ENCODE measurements around the gene OXSM.
A peak's percentile ranks its signal among the peaks of the same experiment; 100 is the strongest.

The OXSM gene

GRCh38 chr3:25781145-25781757, 8.6 kb upstream of the OXSM start:
- Histone ChIP-seq H3K27me3 (ENCODE audit: control insufficient read depth, insufficient read depth, low read length) (no peaks in the 10 kb centered on the region; the same call in 1 of the 2 replicates), H3K36me3 (ENCODE audit: control insufficient read depth, insufficient read depth, low read length) (peaks cover 22% of the 10 kb centered on the region), H3K9ac (ENCODE audit: low read length) (no peak overlapping the region), H3K4me3 (ENCODE audit: low read depth, low read length) (0 out of 2 replicates have a peak overlapping the region, but pooled peaks have one; percentile 86), H3K27ac (ENCODE audit: low read depth, low read length) (no peak overlapping the region), H3K9me3 (ENCODE audit: control insufficient read depth, insufficient read depth, low read depth, low read length) (no peaks in the 10 kb centered on the region), H3K4me1 (ENCODE audit: control insufficient read depth, insufficient read depth, low read length) (peaks cover 11% of the 10 kb centered on the region)

- H3K9me3 ChIP-seq (ENCODE audit: control insufficient read depth, insufficient read depth, low read depth, low read length): no peaks in the 10 kb centered on the region
- H3K4me1 ChIP-seq (ENCODE audit: control insufficient read depth, insufficient read depth, low read length): peaks cover 11% of the 10 kb centered on the region
- no peaks in the 10 kb centered on the region; the same call in 1 of the 2 replicates for H3K27me3 ChIP-seq (ENCODE audit: control insufficient read depth, insufficient read depth, low read length)
- no peak overlapping the region for H3K9ac ChIP-seq (ENCODE audit: low read length)
- no peak overlapping the region for H3K27ac ChIP-seq (ENCODE audit: low read depth, low read length)
- H3K36me3 ChIP-seq (ENCODE audit: control insufficient read depth, insufficient read depth, low read length): peaks cover 15% of the 10 kb centered on the region
- peak overlapping the region; percentile 86 for H3K4me3 ChIP-seq (ENCODE audit: low read depth, low read length)
Measured at GRCh38 chr3:25781758-25782594, 7.9 kb upstream of the OXSM start.

DNA sequence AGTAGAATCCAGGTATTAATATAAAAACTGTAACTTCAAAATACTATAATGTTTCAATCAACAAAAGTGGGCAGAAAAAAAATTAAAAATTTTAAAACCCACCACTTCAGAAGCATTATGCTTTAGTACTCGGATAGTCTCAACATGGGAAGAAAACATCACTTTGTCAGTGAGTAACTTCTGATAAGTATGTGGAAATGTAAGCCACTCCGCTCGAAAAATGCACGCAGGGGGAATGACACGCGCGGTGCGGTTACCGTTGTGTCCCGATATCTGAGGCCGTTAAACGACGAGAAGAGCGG, 7.3 kb upstream of the OXSM start:
- Histone ChIP-seq H3K9ac (ENCODE audit: low read length) (peak overlapping the region; percentile 79), H3K27me3 (ENCODE audit: control insufficient read depth, insufficient read depth, low read length) (no peaks in the 10 kb centered on the region; the same call in 1 of the 2 replicates), H3K4me3 (ENCODE audit: low read depth, low read length) (peak overlapping the region; percentile 86), H3K9me3 (ENCODE audit: control insufficient read depth, insufficient read depth, low read depth, low read length) (no peaks in the 10 kb centered on the region), H3K4me1 (ENCODE audit: control insufficient read depth, insufficient read depth, low read length) (peaks cover 11% of the 10 kb centered on the region), H3K27ac (ENCODE audit: low read depth, low read length) (peak overlapping the region; percentile 55; the same call in 1 of the 2 replicates), H3K36me3 (ENCODE audit: control insufficient read depth, insufficient read depth, low read length) (peaks cover 9% of the 10 kb centered on the region)

- peak within 1 kb of the TSS; percentile 55; the same call in 1 of the 2 replicates for H3K27ac ChIP-seq (ENCODE audit: low read depth, low read length)
- H3K9ac ChIP-seq (ENCODE audit: low read length): peak within 1 kb of the TSS; percentile 79
- H3K4me1 ChIP-seq (ENCODE audit: control insufficient read depth, insufficient read depth, low read length): peaks cover 11% of the 10 kb centered on the region
- peaks cover 5% of the 10 kb centered on the region; the same call in 1 of the 2 replicates for H3K36me3 ChIP-seq (ENCODE audit: control insufficient read depth, insufficient read depth, low read length)
- no peaks in the 10 kb centered on the region; the same call in 1 of the 2 replicates for H3K27me3 ChIP-seq (ENCODE audit: control insufficient read depth, insufficient read depth, low read length)
- peak within 1 kb of the TSS; percentile 86 for H3K4me3 ChIP-seq (ENCODE audit: low read depth, low read length)
- H3K9me3 ChIP-seq (ENCODE audit: control insufficient read depth, insufficient read depth, low read depth, low read length): no peaks in the 10 kb centered on the region
Measured at GRCh38 chr3:25782938-25783660, 6.8 kb upstream of the OXSM start, which contains the start of gene NGLY1. NGLY1 (minus strand) TSS chr3:25783443; CDS start chr3:25783390, 53 bp downstream.

DNA sequence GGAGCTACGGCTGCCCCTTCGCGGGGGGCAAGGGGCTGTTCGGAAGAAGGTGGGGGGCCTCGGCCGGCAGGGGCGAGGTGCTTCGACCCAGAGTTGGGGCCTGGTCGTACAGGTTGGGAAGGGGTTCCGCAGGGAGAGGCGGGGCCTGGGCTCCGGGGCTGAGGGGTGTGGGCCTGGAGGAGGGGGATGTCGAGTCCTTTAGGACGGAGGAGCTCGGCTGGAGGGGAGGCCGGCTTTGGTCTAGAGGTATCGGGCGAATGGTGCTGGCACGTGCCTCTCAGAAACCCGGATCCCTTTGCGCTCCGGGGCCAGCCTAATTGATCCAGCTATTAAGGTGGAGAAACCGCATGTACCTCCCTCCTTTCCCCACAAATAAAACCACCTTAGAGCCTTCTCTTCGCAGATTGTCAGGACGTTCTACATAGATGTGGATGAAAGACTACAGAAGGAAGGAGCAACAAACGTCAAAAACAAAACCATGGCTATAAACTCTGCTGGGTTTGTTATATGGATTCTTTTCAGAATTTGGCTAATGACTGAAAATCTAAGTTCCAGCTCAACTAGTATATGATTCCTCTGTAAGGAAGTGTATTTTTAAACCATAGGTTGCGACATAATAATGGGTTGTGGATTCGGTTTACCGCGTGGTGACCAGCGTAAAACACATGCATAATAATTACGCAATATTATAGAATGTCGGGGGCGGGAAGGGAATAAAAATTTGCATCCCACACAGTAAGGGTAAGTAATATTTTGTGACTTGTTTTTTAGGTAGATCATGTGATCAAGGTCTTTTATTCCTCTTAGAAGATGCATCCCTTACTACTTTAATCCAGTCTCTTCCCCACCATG, 6.0 kb upstream of the OXSM start:
- peak overlapping the region; percentile 68 for H3K4me3 ChIP-seq (ENCODE audit: low read depth, low read length)
- H3K4me1 ChIP-seq (ENCODE audit: control insufficient read depth, insufficient read depth, low read length): peaks cover 15% of the 10 kb centered on the region
- no peaks in the 10 kb centered on the region for H3K36me3 ChIP-seq (ENCODE audit: control insufficient read depth, insufficient read depth, low read length)
- H3K9ac ChIP-seq (ENCODE audit: low read length): no peak overlapping the region
- no peaks in the 10 kb centered on the region for H3K9me3 ChIP-seq (ENCODE audit: control insufficient read depth, insufficient read depth, low read depth, low read length)
- no peak overlapping the region for H3K27ac ChIP-seq (ENCODE audit: low read depth, low read length)
- no peaks in the 10 kb centered on the region; the same call in 1 of the 2 replicates for H3K27me3 ChIP-seq (ENCODE audit: control insufficient read depth, insufficient read depth, low read length)

GRCh38 chr3:25784971-25785370, 4.9 kb upstream of the OXSM start:
- Histone ChIP-seq H3K36me3 (ENCODE audit: control insufficient read depth, insufficient read depth, low read length) (no peaks in the 10 kb centered on the region), H3K9me3 (ENCODE audit: control insufficient read depth, insufficient read depth, low read depth, low read length) (no peaks in the 10 kb centered on the region), H3K27ac (ENCODE audit: low read depth, low read length) (no peak overlapping the region), H3K4me1 (ENCODE audit: control insufficient read depth, insufficient read depth, low read length) (peaks cover 17% of the 10 kb centered on the region), H3K27me3 (ENCODE audit: control insufficient read depth, insufficient read depth, low read length) (no peaks in the 10 kb centered on the region; the same call in 1 of the 2 replicates), H3K4me3 (ENCODE audit: low read depth, low read length) (no peak overlapping the region), H3K9ac (ENCODE audit: low read length) (no peak overlapping the region)

GRCh38 chr3:25785826-25786225, 4.1 kb upstream of the OXSM start:
- H3K9ac ChIP-seq (ENCODE audit: low read length): no peak overlapping the region
- no peak overlapping the region for H3K4me3 ChIP-seq (ENCODE audit: low read depth, low read length)
- no peak overlapping the region for H3K27ac ChIP-seq (ENCODE audit: low read depth, low read length)
- H3K27me3 ChIP-seq (ENCODE audit: control insufficient read depth, insufficient read depth, low read length): no peaks in the 10 kb centered on the region; the same call in 1 of the 2 replicates
- peaks cover 19% of the 10 kb centered on the region for H3K4me1 ChIP-seq (ENCODE audit: control insufficient read depth, insufficient read depth, low read length)
- H3K36me3 ChIP-seq (ENCODE audit: control insufficient read depth, insufficient read depth, low read length): no peaks in the 10 kb centered on the region
- no peaks in the 10 kb centered on the region for H3K9me3 ChIP-seq (ENCODE audit: control insufficient read depth, insufficient read depth, low read depth, low read length)

- H3K4me3 ChIP-seq (ENCODE audit: low read depth, low read length): no peak overlapping the region
- H3K36me3 ChIP-seq (ENCODE audit: control insufficient read depth, insufficient read depth, low read length): no peaks in the 10 kb centered on the region
Measured at GRCh38 chr3:25787689-25788088, 2.2 kb upstream of the OXSM start.

GRCh38 chr3:25789209-25789595, 688 bp upstream of the OXSM start:
- Histone ChIP-seq H3K9ac (ENCODE audit: low read length) (no peak overlapping the region), H3K27ac (ENCODE audit: low read depth, low read length) (no peak overlapping the region), H3K27me3 (ENCODE audit: control insufficient read depth, insufficient read depth, low read length) (no peaks in the 10 kb centered on the region; the same call in 1 of the 2 replicates), H3K4me1 (ENCODE audit: control insufficient read depth, insufficient read depth, low read length) (peaks cover 16% of the 10 kb centered on the region; the same call in 1 of the 2 replicates), H3K36me3 (ENCODE audit: control insufficient read depth, insufficient read depth, low read length) (no peaks in the 10 kb centered on the region), H3K4me3 (ENCODE audit: low read depth, low read length) (peak overlapping the region; percentile 73), H3K9me3 (ENCODE audit: control insufficient read depth, insufficient read depth, low read depth, low read length) (no peaks in the 10 kb centered on the region)

More at GRCh38 chr3:25787689-25788088, 2.2 kb upstream of the OXSM start:
- no peaks in the 10 kb centered on the region for H3K9me3 ChIP-seq (ENCODE audit: control insufficient read depth, insufficient read depth, low read depth, low read length)
- no peaks in the 10 kb centered on the region; the same call in 1 of the 2 replicates for H3K27me3 ChIP-seq (ENCODE audit: control insufficient read depth, insufficient read depth, low read length)
- peaks cover 15% of the 10 kb centered on the region; the same call in 1 of the 2 replicates for H3K4me1 ChIP-seq (ENCODE audit: control insufficient read depth, insufficient read depth, low read length)
- no peak overlapping the region for H3K9ac ChIP-seq (ENCODE audit: low read length)
- no peak overlapping the region for H3K27ac ChIP-seq (ENCODE audit: low read depth, low read length)

DNA sequence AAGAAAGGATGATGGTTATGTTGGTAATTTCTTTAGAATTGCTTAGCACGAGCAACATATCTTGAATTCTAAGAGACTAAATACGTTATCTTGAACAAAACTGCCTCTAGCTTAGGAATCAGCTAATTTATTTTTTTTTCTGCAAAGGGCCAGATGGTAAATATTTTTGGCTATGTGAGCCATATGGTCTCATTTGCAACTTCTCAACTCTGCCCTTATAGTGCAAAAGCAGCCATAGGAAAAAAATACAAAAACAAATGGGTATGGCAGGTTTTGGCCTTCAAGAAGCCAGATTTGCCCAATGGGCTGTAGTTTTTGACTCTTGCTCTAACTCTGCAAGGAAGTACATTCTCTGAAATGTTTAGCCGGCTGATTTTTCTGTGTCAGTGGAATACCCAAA, 11.9 kb downstream of the OXSM start:
- no peak overlapping the region for H3K9ac ChIP-seq (ENCODE audit: low read length)
- H3K9me3 ChIP-seq (ENCODE audit: control insufficient read depth, insufficient read depth, low read depth, low read length): no peaks in the 10 kb centered on the region
- H3K36me3 ChIP-seq (ENCODE audit: control insufficient read depth, insufficient read depth, low read length): no peaks in the 10 kb centered on the region
- H3K27me3 ChIP-seq (ENCODE audit: control insufficient read depth, insufficient read depth, low read length): no peaks in the 10 kb centered on the region
- H3K4me3 ChIP-seq (ENCODE audit: low read depth, low read length): no peak overlapping the region
- H3K27ac ChIP-seq (ENCODE audit: low read depth, low read length): no peak overlapping the region
- no peaks in the 10 kb centered on the region for H3K4me1 ChIP-seq (ENCODE audit: control insufficient read depth, insufficient read depth, low read length)
